MM.1S (cell line): ENCODE data around the gene ADCY10.

Experiments
- CTCF ChIP-seq: fragments of 300-600 bp; sonication (generic); IDR thresholded peaks from 2 replicates; pipeline ENCODE4 v1.5.1; 2016; ENCODE audit warnings: antibody characterized with exemption, low read length, mixed read lengths
- EZH2 ChIP-seq: fragments of 300-600 bp; sonication (generic); optimal IDR thresholded peaks from 2 replicates; pipeline ENCODE3; 2017; ENCODE audit warnings: low read depth, mild to moderate bottlenecking, antibody characterized with exemption, low read length, mixed read lengths
- EZH2phosphoT487 ChIP-seq: fragments of 300-600 bp; sonication (generic); IDR thresholded peaks from 2 replicates; pipeline ENCODE4 v1.6.1; 2018; ENCODE audit warnings: antibody characterized with exemption, low read length

- no peak for TF ChIP-seq CTCF
- TF ChIP-seq EZH2phosphoT487: no peak
- TF ChIP-seq EZH2: no peak
These were observed 35.9 kb upstream of the ADCY10 start for GRCh38 chr1:167949785-167950184.
